Measurements from ENCODE around the gene CASQ2. TPM values are rescaled to one million over a fixed set of nuclear protein-coding genes. Genes with fewer than 3 reads are reported as not detected.

CASQ2 gene
- total RNA-seq, 2 donors from 2014 or later, result 673 to 1,066 TPM

DNA sequence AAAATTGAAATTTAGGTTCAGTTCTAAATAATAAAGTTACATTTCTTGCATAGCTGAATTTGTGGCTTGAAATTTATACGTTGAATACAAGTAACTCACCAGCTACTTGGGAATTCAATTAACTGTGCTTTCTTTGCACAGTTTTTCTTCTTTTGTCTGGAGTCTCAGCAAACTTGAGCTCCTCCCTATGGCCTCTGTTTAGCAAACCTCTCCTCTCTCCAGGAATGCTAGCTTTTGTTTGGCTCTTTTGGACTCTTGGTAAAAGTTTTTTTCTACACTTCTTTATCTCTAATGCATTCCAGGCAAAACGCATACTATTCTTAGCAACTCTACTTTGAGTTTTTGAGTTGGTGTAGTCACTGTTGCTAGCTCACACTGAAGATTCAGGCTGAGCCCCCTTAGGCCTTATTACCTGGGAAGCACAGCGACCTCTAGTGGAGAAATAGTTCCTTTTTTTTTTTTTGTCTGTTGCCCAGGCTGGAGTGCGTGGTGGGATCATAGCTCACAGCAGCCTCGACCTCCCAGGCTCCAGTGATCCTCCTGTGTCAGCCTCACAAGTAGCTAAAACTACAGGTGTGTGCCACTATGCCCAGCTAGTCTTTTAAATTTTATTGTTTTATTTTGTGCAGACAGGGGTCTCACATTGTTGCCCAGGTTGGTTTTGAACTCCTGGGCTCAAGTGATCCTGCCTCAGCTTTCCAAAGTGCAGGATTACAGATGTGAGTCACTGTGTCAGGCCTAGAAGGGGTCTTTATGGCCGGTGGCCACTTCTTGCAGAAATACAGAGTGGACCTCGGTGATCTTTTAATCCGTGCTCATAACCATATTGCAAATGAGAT, 61.7 kb downstream of the CASQ2 start:
- Histone ChIP-seq H3K27ac (no peak overlapping the region), H3K36me3 (peaks cover 27% of the 10 kb centered on the region), H3K9me3 (no peaks in the 10 kb centered on the region), H3K27me3 (no peaks in the 10 kb centered on the region), H3K4me1 (peaks cover 0 to 42% of the 10 kb centered on the region in 2 donors), H3K4me3 (no peak overlapping the region)
- DNase-seq (ENCODE audit: low spot score), result no peak
- TF ChIP-seq, protein P1, sequence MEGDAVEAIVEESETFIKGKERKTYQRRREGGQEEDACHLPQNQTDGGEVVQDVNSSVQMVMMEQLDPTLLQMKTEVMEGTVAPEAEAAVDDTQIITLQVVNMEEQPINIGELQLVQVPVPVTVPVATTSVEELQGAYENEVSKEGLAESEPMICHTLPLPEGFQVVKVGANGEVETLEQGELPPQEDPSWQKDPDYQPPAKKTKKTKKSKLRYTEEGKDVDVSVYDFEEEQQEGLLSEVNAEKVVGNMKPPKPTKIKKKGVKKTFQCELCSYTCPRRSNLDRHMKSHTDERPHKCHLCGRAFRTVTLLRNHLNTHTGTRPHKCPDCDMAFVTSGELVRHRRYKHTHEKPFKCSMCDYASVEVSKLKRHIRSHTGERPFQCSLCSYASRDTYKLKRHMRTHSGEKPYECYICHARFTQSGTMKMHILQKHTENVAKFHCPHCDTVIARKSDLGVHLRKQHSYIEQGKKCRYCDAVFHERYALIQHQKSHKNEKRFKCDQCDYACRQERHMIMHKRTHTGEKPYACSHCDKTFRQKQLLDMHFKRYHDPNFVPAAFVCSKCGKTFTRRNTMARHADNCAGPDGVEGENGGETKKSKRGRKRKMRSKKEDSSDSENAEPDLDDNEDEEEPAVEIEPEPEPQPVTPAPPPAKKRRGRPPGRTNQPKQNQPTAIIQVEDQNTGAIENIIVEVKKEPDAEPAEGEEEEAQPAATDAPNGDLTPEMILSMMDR (IDR thresholded peaks at IDR 0.05), result peak; percentile 73 to 79

DNA sequence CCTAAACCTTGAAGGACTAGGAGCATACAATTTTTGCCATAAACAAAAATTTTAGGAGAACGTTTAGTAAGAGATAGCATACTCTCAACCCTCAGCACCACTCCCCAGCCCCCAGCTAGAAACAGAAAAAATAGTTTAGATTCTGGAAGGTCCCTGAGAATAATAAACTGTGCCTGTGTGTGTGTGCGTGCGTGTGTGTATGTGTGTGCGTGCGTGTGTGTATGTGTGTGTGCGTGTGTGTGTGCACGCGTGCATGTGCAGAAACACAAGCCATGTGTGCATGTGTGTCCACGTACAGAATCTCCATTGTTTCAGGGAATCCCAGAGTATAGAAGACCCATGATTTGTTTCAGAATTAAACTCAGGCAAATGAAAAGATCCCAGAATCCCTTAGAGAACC, 62.6 kb downstream of the CASQ2 start:
- Histone ChIP-seq H3K27ac (no peak overlapping the region), H3K4me1 (peaks cover 0 to 40% of the 10 kb centered on the region in 2 donors)
- TF ChIP-seq, protein P1 (IDR thresholded peaks at IDR 0.05), result no peak

DNA sequence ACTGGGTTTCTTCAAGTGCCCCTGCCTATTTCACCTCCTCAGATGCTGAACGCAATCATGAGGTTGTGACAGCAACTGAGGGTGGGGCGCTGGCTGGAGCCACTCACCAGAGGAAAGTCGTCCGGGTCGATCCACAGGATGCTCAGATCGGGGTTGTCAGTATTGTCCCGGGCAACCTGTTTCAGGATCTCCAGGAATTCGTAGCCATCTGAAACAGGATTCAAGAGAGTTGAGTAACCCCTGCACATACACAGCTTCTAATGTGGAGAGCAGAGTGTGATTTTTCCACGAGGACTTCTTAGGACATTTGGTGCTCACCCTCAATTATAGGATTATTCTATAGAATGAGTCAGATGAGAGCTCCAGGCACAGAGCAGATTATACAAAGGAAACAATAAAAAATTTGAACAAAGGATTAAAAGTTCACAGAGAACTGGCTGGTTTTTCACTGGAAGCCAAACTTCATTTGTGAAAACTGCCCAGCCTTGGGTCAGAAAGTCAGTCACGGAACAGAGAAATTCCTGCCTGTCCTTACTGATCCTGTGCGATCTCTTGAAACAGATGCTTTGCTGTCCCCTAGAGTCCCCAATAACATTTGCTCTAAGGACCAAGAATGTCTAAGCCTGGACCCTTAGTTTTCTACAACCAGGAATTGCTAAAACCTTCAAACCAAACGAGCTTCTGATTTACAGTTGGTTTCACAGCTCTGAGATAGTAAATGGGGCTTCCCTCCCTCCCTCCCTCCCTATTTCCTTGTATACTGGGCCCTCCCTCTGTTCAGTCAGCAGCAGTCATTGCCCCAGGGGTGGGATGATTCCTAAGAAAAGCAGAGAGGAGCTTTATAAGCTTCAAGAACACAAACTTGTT, 63.2 kb downstream of the CASQ2 start:
- Histone ChIP-seq H3K27ac (peak overlapping the region in 1 of 2 donors; percentile 9), H3K4me1 (peaks cover 0 to 38% of the 10 kb centered on the region in 2 donors), H3K36me3 (peaks cover 40% of the 10 kb centered on the region), H3K4me3 (no peak overlapping the region), H3K27me3 (no peaks in the 10 kb centered on the region), H3K9me3 (no peaks in the 10 kb centered on the region)
- DNase-seq (ENCODE audit: low spot score), result no peak
- TF ChIP-seq, protein P1 (IDR thresholded peaks at IDR 0.05), result no peak

More for the DNA sequence above, 62.6 kb downstream of the CASQ2 start:
- Histone ChIP-seq H3K27me3 (no peaks in the 10 kb centered on the region), H3K36me3 (peaks cover 35% of the 10 kb centered on the region), H3K4me3 (no peak overlapping the region), H3K9me3 (no peaks in the 10 kb centered on the region)
- DNase-seq (ENCODE audit: low spot score), result no peak

DNA sequence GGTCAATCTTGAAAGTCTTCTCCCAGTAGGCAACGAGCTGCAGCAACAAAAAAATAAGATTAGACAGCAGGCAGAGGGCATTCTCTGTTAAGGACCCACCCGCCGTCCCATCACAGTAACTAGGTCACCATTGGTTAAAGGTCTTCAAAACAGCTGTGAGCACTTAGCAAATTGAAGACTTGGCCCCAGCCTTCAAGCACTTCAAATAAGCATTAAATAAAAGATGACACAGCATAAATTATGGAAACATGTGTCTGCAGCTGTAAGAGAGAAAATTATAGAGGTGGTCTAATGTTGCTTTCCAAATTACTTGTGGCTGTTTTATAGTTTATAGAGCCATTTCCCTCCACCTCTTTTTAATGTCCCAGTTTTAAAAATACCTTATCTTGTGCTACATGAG, 65.6 kb downstream of the CASQ2 start:
- Histone ChIP-seq H3K27me3 (no peaks in the 10 kb centered on the region), H3K4me3 (no peak overlapping the region), H3K36me3 (peaks cover 43% of the 10 kb centered on the region), H3K9me3 (no peaks in the 10 kb centered on the region), H3K27ac (peak overlapping the region in 1 of 2 donors; percentile 16), H3K4me1 (peaks cover 0 to 38% of the 10 kb centered on the region in 2 donors)
- DNase-seq (ENCODE audit: low spot score), result no peak
- TF ChIP-seq, protein P1 (IDR thresholded peaks at IDR 0.05), result no peak

DNA sequence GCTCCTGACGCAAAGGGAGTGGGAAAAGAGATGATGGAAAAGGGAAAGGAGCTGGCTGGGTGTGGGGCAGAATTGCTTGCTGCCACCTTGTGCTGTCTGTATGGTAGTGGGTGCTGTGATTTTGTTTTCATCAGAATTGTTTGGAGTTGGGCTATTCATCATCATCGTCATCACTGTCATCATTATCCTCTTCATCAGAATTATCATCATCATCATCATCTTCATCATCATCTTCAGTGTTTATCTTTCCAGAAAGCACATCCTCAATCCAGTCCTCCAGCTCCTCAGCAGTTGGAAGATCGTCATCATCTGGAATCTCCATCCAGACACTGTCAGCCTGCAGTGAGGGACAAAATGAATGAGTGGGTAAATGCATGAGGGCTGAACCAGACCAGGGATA, 67.4 kb downstream of the CASQ2 start:
- DNase-seq (ENCODE audit: low spot score), result no peak
- Histone ChIP-seq H3K36me3 (peaks cover 43% of the 10 kb centered on the region), H3K4me1 (peaks cover 0 to 24% of the 10 kb centered on the region in 2 donors), H3K9me3 (no peaks in the 10 kb centered on the region), H3K4me3 (no peak overlapping the region), H3K27me3 (no peaks in the 10 kb centered on the region), H3K27ac (no peak overlapping the region)
- TF ChIP-seq, protein P1 (IDR thresholded peaks at IDR 0.05), result no peak
